NCI-H526 treated with DMSO at 0.1 percent for 48 hours (cell line): ENCODE measurements around the gene PI4KA.
"Not testable (repeated sequence)": the region's sequence is repeated elsewhere in the genome, so short reads cannot be mapped to it uniquely, and the experiment has no call there.

ENCODE experiments used
- DNase-seq: peaks from one replicate; lab custom pipeline; 2025; lab: John Stamatoyannopoulos, UW

Gene PI4KA

GRCh38 chr22:20847318-20847822, 11.2 kb downstream of the PI4KA start:
- no peak for DNase-seq

GRCh38 chr22:20844055-20845037, 14.3 kb downstream of the PI4KA start:
- no peak for DNase-seq

- no peak for DNase-seq
Measured at GRCh38 chr22:20843501-20843900, 15.1 kb downstream of the PI4KA start.

GRCh38 chr22:20840646-20841371, 17.8 kb downstream of the PI4KA start:
- DNase-seq, result no peak

GRCh38 chr22:20839837-20840645, 18.6 kb downstream of the PI4KA start:
- no peak for DNase-seq

- DNase-seq, result not testable (repeated sequence)
Measured at GRCh38 chr22:20839354-20839753, 19.3 kb downstream of the PI4KA start.

- no peak for DNase-seq
Measured at GRCh38 chr22:20836987-20837823, 21.4 kb downstream of the PI4KA start.

GRCh38 chr22:20834725-20835124, 23.9 kb downstream of the PI4KA start:
- DNase-seq, result no peak

GRCh38 chr22:20834206-20834605, 24.4 kb downstream of the PI4KA start:
- no peak for DNase-seq

- no peak for DNase-seq
Measured at GRCh38 chr22:20833225-20833665, 25.4 kb downstream of the PI4KA start.

- no peak for DNase-seq
Measured at GRCh38 chr22:20829491-20830134, 29.0 kb downstream of the PI4KA start.

- not testable (repeated sequence) for DNase-seq
Measured at GRCh38 chr22:20826373-20827152, 32.0 kb downstream of the PI4KA start.

- no peak for DNase-seq
Measured at GRCh38 chr22:20825624-20826023, 33.0 kb downstream of the PI4KA start.

GRCh38 chr22:20825216-20825615, 33.4 kb downstream of the PI4KA start:
- not testable (repeated sequence) for DNase-seq

GRCh38 chr22:20823264-20823663, 35.3 kb downstream of the PI4KA start:
- no peak for DNase-seq

GRCh38 chr22:20822240-20822639, 36.4 kb downstream of the PI4KA start:
- no peak for DNase-seq

- not testable (repeated sequence) for DNase-seq
Measured at GRCh38 chr22:20821717-20822239, 36.8 kb downstream of the PI4KA start.

GRCh38 chr22:20819471-20819870, 39.1 kb downstream of the PI4KA start:
- no peak for DNase-seq

- no peak for DNase-seq
Measured at GRCh38 chr22:20818471-20818870, 40.1 kb downstream of the PI4KA start.
